Liver (tissue), 2 donors: ENCODE measurements around the gene PAX7.

Source experiments
- FOXA1 ChIP-seq: IDR thresholded peaks from 2 replicates; pipeline ENCODE4 v1.6.1; 2016; ENCODE audit warnings: antibody characterized with exemption
- MAX ChIP-seq: IDR thresholded peaks from 2 replicates; pipeline ENCODE4 v1.6.1; 2016; ENCODE audit warnings: antibody characterized with exemption
- TF ChIP-seq, protein P1 (sequence below): fragments of 150-350 bp; IDR thresholded peaks from 2 replicates; pipeline ENCODE4 v1.5.1; 2017; ENCODE audit warnings: improper control_type of control experiment, low read depth, low read length; ENCODE audit not compliant: missing input control
- donor health status: healthy.

GRCh38 chr1:18693256-18694098 is 62.8 kb downstream of the PAX7 start:
- TF ChIP-seq, protein P1, sequence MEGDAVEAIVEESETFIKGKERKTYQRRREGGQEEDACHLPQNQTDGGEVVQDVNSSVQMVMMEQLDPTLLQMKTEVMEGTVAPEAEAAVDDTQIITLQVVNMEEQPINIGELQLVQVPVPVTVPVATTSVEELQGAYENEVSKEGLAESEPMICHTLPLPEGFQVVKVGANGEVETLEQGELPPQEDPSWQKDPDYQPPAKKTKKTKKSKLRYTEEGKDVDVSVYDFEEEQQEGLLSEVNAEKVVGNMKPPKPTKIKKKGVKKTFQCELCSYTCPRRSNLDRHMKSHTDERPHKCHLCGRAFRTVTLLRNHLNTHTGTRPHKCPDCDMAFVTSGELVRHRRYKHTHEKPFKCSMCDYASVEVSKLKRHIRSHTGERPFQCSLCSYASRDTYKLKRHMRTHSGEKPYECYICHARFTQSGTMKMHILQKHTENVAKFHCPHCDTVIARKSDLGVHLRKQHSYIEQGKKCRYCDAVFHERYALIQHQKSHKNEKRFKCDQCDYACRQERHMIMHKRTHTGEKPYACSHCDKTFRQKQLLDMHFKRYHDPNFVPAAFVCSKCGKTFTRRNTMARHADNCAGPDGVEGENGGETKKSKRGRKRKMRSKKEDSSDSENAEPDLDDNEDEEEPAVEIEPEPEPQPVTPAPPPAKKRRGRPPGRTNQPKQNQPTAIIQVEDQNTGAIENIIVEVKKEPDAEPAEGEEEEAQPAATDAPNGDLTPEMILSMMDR, result no peak
- no peak for TF ChIP-seq FOXA1
- no peak for TF ChIP-seq MAX
